HG02623 (cell line): Measurements from ENCODE around the gene AFF3.

Source experiments
- ATAC-seq: cut with Tn5 transposase; IDR thresholded peaks from one replicate; pipeline ENCODE4 v1.9.1; 2021; ENCODE audit warnings: moderate library complexity; ENCODE audit not compliant: unreplicated experiment

The AFF3 gene

DNA sequence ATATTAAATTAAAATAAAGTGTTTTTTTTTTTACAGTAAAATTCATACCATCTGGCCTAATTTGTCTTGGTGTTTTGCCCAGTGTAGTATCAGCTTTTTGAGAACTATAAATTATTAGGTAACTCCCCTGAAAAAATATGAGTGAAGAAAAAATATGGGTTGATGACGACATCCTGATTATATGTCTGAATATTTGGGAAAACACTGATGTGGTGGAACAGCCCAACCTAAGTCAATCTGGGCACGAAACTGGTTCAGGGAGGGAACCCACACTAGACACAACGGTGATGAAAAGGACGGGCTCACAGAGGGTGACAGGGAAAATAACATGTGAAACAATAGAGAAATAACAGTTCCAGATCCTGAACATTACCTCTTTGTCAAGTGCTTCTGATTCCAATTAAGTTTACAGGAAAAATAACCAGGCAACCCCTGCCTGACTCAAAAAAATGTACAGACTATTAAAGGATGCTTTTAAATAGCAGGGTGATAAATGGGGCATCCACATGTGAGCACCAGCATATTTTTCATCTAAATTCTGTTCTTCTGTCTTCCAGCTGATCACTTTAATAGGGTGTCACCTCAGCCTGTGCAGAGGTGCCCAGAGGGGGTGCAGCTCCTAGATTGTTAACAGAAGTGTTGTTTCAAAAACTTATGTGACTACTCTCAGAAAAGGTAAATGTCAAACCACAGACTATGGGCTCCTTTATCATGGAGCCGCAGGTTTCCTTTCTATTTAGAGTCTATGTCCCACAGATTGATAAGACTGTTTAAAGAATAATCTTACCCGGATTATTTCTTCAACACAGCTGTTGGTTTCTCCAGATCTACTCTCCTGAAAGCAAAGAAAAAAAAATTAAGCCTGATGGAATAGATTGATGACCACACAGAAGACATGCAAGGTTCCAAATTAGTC, 305.4 kb downstream of the AFF3 start:
- ATAC-seq: no peak

DNA sequence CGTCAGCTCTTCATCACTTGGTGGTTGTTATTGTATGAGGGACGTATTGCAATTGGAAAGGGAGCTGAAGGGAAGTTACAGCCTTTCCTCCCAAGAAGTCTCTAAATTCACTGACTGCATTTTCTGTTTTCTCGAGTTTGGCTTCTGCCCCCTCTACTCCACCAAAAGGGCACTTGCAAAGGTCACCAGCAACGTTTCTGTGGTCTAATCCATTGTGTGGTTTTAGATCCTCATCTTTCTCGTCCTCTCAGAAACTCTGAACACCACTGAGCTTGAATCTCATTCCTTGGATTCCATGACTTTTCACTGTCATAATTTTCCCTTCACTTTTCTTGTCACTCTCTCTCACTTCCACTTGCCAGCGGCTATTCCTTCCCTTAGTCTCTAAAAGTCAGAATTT, 308.0 kb downstream of the AFF3 start:
- no peak for ATAC-seq

DNA sequence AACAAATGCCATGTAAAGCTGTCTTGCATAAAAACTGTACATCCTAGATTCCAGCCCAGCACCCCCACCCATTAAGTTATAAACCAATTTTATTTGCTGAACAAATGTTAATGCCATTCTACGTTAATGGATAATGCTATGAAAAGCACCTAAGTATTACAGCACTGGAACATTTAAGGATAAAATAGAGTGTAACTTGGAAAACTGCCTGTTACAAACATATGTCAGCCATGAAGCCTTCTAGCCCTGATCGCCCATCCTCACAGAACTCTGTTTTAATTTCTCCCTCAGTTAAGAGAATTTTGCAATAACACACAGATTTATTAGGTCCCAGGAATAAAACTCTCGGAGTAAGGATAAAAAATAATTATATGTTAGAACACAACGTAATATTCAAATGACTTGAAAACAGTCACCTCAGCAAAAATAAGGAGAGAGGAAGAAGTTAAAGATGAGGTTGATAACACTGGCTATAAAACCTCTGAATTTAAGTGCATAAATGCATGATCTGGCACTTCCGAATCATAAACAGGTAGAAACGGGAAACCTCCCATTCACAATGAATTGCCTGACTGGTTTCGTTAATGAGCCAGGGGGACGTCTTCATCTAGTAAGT, 308.7 kb downstream of the AFF3 start:
- ATAC-seq: no peak

DNA sequence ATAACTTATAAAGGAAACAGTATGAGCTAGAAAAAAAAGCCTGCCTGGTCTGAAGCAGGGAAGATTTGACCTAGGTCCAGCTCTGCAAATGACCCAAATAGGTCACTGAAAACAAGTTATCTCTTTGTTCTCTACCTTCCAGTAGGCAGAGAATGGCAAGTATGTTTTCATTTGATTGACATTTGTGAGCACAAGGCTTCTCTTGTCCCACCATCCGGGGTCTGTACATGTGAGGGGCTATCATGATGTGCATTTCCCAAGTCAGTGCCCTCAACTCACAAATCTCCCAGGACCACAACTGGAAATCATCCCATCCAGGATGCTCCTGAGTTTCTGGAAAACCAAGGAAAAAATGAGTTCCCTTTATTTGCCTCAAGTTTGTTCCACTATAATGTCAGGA, 309.5 kb downstream of the AFF3 start:
- ATAC-seq: no peak

DNA sequence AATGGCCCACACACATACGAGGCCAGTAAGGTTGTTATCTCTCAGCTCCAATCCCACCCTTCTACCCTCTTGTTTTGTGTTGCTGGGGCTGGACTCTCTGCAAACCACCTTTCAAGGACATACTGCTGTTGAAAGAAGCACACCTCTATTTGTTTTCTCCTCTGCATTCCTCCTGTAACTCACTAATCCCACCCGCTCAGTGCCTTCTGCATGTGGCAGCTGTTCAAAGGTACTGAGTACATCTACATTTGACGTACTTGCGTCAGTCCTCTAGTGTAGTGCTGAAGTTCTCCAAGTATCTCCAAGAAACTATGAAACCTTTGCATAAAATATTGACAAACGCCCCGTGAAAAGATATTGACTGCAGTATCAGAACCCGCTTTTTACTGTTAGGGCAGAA, 310.6 kb downstream of the AFF3 start:
- no peak for ATAC-seq

DNA sequence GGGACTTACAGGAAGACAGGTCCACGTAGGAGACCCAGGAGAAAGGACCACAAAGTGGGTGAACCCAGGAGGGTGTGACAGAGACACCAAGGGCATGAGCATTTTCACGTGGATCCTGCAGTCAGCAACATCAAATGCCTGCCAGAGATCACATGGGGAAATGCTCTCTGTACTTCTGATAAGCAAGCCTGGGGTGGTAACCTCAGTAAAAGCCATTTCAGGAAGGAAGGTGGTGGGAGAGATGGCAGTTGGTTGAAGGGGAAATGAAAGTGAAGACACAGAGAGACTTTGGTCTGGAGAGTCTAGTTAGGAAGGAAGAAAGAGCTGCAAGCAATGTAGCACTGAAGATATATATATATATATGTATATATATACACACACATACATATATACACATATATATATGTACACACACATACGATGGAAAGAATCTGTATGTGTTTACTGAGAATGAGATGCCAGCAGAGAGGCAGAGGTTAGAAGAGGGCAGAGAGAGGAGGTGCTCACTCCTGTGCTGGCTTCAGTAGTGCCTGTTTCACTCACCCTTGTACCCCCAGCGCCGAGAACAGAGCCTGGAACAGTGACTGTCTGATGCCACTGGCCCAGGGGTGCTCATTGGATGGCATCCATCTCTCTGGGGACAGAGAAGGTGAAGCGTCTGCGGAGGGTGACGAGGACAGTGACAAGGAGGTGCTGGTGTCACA, 314.9 kb downstream of the AFF3 start:
- ATAC-seq: no peak

DNA sequence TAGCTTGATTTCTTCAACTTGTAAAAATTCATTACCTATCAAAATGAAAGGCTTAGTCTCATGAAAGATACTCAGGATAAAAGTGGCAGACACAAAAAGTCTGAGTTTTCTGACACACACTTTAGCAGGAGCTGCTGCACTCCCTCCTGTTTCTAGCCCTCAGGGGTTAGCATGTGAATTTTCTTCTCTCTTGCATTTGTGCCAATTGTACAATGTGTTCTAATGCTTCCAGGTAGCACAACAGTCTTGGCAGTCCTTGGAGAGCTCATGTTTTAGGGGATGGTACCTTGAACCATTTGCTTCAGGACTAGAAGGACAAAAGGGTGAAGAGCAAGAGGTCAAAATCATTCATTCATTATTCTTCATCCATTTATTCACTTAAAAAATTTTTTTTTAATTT, 316.8 kb downstream of the AFF3 start:
- no peak for ATAC-seq

DNA sequence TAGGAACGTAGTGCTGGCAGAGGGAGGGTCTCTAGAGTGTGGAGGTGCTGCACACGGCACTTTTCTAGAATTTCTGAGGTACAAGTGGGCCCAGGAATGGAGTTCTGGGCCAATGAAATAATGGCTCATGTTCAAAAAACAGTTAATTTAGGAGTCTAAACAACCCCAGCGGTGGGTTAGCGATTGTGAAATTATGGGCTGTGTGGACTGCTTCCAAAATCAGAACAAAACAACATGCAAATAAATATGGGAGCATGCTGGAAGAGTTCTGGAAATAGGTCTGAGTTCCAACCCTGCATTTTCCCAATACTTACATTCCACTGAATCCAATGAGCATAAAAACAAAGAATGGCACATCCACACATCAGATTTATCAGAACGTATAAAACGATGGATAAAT, 317.6 kb downstream of the AFF3 start:
- ATAC-seq: no peak

DNA sequence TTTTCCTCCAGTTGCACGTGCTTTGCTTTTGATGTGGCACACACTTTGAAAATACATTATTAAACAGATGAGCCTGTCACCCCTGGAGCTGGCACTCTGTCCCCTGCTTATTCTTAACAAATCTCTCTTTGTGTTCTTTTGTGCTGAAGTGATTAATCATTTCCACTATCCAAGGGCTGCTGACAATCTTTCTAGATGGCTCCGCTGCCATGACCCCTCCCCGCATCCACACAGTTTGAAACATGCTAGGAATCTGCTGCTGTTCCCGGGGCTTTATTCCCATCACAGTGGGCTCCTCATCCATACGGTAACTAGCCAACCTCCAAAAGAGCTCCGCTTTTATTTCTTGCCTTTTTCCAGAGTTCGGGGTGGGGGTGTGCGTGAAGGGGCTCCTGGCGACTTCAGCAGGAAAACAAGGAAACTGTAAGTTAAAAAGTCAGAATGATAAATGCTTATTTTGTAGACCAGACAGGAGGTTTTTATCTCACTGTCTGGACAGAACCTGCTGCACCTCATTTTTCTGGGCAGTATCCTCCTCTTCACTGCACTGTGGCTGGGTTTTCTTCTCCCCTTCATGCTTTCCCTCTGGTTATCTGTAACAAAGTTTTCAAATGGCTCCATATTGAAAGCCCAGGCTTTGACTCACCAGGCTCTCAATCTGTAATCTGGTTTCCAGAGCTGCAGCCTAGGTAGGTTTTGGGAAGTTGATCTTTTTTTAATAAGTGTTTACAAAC, 319.7 kb downstream of the AFF3 start:
- no peak for ATAC-seq

DNA sequence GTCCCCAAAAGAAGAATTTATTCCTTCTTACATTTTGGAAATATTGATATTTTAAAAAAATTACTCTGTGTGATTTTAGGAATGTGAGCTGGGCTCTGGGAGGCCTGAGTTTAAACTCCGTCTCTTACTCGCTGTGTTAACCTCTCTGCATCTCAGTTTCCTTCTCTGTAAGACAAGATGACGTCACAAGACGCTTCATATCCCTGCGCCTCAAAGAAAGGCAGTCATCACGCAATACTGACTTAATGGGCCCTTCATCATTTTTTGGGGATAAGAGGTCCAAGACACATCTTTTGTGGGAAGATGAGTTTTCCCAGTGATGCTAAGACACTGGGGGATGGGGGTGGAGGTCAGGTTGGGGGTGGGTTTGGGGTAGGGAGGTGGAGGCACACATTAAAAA, 320.4 kb downstream of the AFF3 start:
- no peak for ATAC-seq

DNA sequence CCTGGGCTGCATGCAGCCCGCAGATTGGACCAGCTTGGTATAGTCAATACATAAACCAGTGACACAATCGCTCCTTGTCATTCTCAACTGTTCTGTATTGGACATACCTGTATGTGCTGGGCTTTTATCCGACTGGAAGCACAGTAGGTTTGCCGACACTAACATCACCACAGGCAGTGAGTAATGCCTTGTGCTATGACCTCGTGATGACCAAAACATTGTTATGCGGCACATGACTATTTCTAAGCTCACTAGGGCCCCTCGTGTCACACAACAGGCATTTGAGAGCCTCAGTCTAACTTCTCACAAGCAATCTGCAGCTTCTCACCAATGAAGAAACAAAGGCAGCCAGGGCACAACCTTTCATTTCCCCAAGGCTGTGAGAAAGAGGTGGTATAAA, 320.8 kb downstream of the AFF3 start:
- no peak for ATAC-seq

DNA sequence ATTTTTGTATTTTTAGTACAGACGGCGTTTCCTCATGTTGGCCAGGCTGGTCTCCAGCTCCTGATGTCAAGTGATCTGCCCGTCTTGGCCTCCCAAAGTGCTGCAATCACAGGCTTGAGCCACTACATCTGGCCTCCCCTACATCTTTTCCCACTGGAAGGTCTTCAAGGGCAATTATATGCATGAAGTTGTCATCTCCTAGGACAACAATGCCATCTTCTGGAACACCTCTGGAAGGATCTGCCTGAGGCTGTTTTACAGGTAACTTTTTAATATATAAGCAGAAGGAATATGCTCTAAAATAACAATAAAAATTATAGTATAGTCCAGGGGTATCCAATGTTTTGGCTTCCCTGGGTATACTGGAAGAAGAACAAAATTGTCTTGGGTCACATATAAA, 321.4 kb downstream of the AFF3 start:
- ATAC-seq: no peak

DNA sequence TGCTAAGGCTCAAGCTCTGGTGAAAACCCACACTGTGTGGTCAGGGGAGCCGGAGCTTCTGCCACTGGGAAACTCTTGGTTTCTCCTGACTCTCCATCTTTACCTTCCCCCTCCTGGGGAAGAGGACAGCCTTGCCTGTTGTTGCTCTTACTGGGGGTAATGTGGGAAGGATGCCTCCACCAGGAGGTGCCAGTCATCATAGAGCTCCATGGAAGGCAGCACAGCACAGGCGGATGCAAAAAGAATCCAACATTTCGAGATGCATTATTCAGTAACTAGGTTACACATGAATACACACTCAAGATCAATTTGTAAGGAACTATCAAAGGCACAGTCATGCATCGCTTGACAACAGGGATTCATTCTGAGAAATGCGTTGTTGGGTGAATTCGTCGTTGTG, 322.6 kb downstream of the AFF3 start:
- no peak for ATAC-seq

DNA sequence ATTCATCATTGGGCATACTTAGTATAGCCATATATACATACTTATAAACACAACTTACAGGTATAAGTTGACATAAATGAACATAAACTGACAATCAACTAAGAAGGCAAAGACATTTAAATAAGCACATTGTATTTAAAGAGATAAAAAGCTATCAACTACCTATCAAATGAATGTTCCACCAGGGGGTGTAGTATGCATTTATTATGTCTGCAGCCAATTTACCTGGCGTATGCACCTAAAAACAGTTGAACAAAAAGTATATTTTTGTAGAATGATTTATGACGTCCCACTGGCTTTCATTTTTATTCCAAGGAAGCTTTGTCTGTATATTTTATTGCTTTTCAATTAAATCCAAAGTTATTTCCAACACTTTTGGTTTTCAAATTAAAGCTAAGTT, 323.5 kb downstream of the AFF3 start:
- ATAC-seq: no peak

DNA sequence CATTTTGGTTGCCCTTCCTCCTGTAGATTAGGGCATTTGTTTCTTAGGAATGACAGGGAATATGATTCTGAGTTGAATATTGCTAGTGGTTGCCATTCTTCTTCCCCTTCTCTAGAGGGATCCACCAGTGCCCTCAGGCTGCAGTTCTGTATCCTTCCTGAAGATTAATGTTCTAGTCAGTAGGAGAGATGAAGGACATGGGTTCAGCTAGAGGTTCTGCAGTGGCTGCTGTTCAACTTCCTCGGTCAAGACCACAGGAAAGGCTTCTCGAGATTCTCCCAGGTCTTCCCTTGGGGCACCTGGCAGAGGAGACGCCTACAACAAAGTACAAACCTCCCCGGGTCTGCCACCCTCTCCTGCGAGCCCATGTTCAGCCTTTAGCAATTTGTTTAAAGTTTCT, 325.5 kb downstream of the AFF3 start:
- ATAC-seq: no peak

DNA sequence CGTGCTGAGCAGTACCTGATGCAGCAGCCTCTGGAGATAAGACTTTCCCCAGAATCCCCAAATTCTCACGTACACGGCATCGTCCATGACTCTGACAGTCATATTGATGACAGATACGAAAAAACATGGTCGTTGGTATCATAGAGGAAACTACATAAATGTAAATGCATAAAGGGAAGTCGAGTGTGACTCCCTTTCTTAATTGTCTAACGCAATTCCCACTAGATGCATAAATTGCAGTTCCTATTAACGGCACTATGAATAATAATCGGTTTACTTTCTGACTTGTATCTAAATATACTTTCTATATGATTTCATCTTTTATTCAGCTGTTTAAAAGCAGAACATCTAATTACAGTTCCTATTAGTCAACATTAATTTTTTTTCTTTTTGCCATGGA, 330.0 kb downstream of the AFF3 start:
- ATAC-seq: no peak

DNA sequence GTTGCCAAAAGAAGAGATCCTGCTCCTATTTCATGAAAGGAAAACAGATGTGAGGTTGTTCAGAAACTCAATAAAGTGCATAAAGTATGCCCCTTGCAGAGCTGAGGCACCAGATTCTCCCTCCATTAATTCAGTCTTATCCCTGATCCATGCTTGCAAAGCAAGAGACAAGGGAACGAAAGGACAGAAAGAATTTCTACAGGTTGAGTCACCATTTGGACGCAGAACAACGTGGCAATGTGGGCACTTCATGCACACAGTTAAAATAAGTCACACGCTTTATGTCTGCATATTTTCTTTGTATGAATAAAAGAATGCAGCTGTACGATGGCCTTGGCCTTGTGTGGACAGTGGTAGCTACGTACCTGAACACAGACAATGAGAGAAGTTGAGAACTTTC, 330.8 kb downstream of the AFF3 start:
- ATAC-seq: no peak

DNA sequence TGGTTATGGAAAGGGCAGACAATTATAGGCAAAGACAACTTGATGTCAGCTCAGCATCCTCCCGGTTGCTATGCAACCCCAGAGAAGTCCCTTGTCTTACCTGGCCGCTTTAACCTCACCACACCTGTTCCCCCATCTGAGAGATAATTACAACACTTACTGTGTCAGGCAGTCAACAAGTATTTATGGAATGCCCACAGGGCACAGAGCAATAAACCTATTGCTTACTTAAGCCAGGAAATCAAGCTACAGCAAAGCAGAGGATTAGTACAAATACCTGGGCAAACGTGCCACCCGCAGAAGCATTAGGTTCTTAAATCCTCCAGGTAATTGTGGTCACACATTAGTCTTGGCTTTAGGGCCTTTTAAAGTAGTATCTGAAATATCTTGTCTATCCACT, 332.2 kb downstream of the AFF3 start:
- ATAC-seq: no peak

DNA sequence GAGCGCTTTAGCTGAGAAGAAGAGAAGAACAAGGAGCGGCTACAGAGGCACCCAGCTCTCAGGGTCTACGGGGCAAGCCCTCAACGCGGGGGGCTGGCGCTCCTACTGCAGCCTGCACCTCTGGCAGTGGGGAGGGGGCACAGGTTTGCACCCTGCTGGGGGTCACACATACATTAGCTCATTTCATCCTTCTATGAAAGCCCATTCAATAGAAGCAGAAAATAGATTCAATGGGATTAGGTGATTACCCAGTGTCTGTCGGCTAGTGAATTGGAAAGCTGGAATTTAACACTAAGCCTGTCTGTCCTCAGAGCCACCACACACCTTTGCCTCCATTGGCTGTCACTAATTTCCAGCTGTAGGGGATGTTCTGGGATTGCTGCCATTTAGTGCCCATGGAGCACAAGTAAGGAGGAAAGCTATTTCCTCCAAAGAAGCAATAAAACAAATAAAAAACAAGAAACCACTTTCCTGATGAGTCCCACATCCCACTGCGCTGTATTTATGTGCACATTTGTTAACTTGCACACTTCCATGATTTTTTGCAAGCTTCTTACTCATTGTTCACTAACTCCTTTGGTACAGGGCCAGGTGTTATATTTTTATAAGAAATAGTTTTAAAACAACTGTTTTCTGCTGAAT, 333.0 kb downstream of the AFF3 start:
- ATAC-seq: no peak

DNA sequence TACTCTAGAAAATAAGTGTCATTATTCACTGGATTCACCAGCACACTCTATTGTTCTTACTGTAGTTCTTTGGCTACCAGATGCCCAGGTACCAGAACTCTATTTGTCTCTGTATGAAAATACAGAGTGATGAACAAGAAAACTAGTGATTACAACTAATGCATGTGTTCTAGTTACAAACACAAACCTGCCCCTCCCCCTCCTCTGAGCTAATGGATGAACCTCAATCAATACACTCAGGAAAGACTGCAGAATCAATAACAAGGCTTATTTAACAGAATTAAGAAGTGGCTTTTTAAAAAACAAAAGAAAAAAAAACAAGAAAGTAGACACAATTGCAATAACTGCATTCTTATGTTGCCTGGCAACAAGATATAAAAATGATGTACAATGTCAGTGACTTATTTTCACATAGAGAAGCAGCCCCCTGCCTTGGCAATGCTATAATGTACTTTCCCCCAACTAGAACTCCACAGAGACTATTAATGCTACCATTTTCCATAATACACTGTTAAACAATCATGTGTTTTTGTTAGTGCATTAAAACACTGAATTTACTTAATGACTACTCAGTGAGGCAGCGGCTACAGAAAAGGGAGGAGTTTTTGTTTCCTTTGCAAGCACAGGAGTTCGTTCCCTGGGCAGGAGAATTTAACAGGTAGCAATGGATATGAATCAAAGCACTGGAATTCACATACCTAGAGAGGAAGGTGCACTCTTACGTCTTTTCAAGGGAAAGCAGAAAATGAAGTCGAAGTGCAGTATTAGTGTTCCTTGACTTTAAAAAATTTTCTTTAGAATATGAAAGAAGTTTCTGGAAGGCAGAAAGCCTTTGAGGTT, 333.8 kb downstream of the AFF3 start:
- ATAC-seq: no peak
